WTC11 (cell line): ENCODE data around the gene TAS2R7. TPM values are rescaled to one million over a fixed set of nuclear protein-coding genes. Genes with fewer than 3 reads are reported as not detected.
A peak's percentile ranks its signal among the peaks of the same experiment; 100 is the strongest.

Source experiments
- ATAC-seq: fragments of 200-7000 bp; cut with Tn5 transposase; 2 replicates; pipeline ENCODE4 v1.10.0; 2021; ENCODE audit warnings: mild to moderate bottlenecking, moderate library complexity
- CTCF ChIA-PET: fragments of 300-600 bp; sonication (Branson Sonifier 250); formaldehyde crosslinking; loops from one replicate; lab custom pipeline; 2021; ENCODE audit warnings: antibody characterized with exemption; lab: Charles Lee
- POLR2A ChIA-PET: fragments of 350-600 bp; sonication (Branson Sonifier 250); formaldehyde crosslinking; loops from one replicate; lab custom pipeline; 2021; ENCODE audit warnings: antibody characterized with exemption; lab: Charles Lee
- DNase-seq: peaks from one replicate; pipeline ENCODE4 v3.0.0; 2021; ENCODE audit warnings: low spot score
- H3K27ac Mint-ChIP-seq: 2 replicates; pipeline ENCODE4 v1.8.0; 2021; ENCODE audit warnings: mixed read lengths
- H3K27me3 Mint-ChIP-seq: 2 replicates; pipeline ENCODE4 v1.8.0; 2021; ENCODE audit warnings: low read depth, mild to moderate bottlenecking, moderate library complexity, mixed read lengths
- H3K36me3 Mint-ChIP-seq: 2 replicates; pipeline ENCODE4 v1.8.0; 2021; ENCODE audit warnings: mixed read lengths
- H3K4me1 Mint-ChIP-seq: 2 replicates; pipeline ENCODE4 v1.8.0; 2022; ENCODE audit warnings: mixed read lengths
- H3K4me3 Mint-ChIP-seq: 2 replicates; pipeline ENCODE4 v1.8.0; 2021; ENCODE audit warnings: mild to moderate bottlenecking, moderate library complexity, mixed read lengths
- H3K9me3 Mint-ChIP-seq: 2 replicates; pipeline ENCODE4 v1.8.0; 2021; ENCODE audit warnings: mixed read lengths
- E2F4 ChIP-seq: sonication (generic); formaldehyde crosslinking; IDR thresholded peaks from 2 replicates; pipeline ENCODE4 v1.8.1; 2022; ENCODE audit warnings: low read depth, mild to moderate bottlenecking, moderate library complexity, missing genetic modification reagents, borderline replicate concordance
- ERG ChIP-seq: fragments of 250-450 bp; sonication (Bioruptor Pico); IDR thresholded peaks from 2 replicates; pipeline ENCODE4 v1.8.0; 2021; ENCODE audit warnings: mild to moderate bottlenecking
- ETV6 ChIP-seq: sonication (generic); formaldehyde crosslinking; IDR thresholded peaks from 2 replicates; pipeline ENCODE4 v1.8.1; 2022; ENCODE audit warnings: mild to moderate bottlenecking, missing genetic modification reagents
- IRF2 ChIP-seq: sonication (generic); formaldehyde crosslinking; IDR thresholded peaks from 2 replicates; pipeline ENCODE4 v1.8.0; 2022; ENCODE audit warnings: low read depth, missing genetic modification reagents, borderline replicate concordance
- JAZF1 ChIP-seq: fragments of 250-450 bp; sonication (Bioruptor Pico); IDR thresholded peaks from 2 replicates; pipeline ENCODE4 v1.9.0; 2021; ENCODE audit warnings: moderate library complexity, mild to moderate bottlenecking, inconsistent platforms
- KAT7 ChIP-seq: sonication (generic); formaldehyde crosslinking; IDR thresholded peaks from 2 replicates; pipeline ENCODE4 v1.8.1; 2023; ENCODE audit warnings: missing genetic modification reagents, mild to moderate bottlenecking, borderline replicate concordance
- MAX ChIP-seq: sonication (generic); formaldehyde crosslinking; IDR thresholded peaks from 2 replicates; pipeline ENCODE4 v1.8.0; 2022; ENCODE audit warnings: mild to moderate bottlenecking, missing genetic modification reagents
- NR2C2 ChIP-seq: sonication (generic); formaldehyde crosslinking; IDR thresholded peaks from 2 replicates; pipeline ENCODE4 v1.8.0; 2022; ENCODE audit warnings: mild to moderate bottlenecking, missing genetic modification reagents
- PRDM15 ChIP-seq: sonication (generic); formaldehyde crosslinking; IDR thresholded peaks from 2 replicates; pipeline ENCODE4 v1.8.0; 2022; ENCODE audit warnings: missing genetic modification reagents
- SP1 ChIP-seq: sonication (generic); formaldehyde crosslinking; conservative IDR thresholded peaks from 2 replicates; pipeline ENCODE4 v1.8.1; 2022; ENCODE audit warnings: missing genetic modification reagents
- ZNF232 ChIP-seq: sonication (generic); formaldehyde crosslinking; IDR thresholded peaks from 2 replicates; pipeline ENCODE4 v1.8.0; 2022; ENCODE audit warnings: mild to moderate bottlenecking, missing genetic modification reagents
- total RNA-seq: library from RNA; stranded (reverse); gene quantifications from 3 replicates; pipeline ENCODE4 v1.2.3, GENCODE V29; 2021
- TF ChIP-seq, protein P1 (sequence below): sonication (generic); formaldehyde crosslinking; IDR thresholded peaks from 2 replicates; pipeline ENCODE4 v1.8.1; 2023; ENCODE audit warnings: mild to moderate bottlenecking, missing genetic modification reagents, moderate library complexity
- TF ChIP-seq, protein P2 (sequence below): sonication (generic); formaldehyde crosslinking; conservative IDR thresholded peaks from 2 replicates; pipeline ENCODE4 v1.8.1; 2023; ENCODE audit warnings: mild to moderate bottlenecking, low read depth, missing genetic modification reagents, moderate library complexity
- TF ChIP-seq, protein P3 (sequence below): sonication (generic); formaldehyde crosslinking; IDR thresholded peaks from 2 replicates; pipeline ENCODE4 v1.8.1; 2022; ENCODE audit warnings: low read depth, missing genetic modification reagents, borderline replicate concordance
- TF ChIP-seq, protein P4 (sequence below): sonication (generic); formaldehyde crosslinking; IDR thresholded peaks from 2 replicates; pipeline ENCODE4 v1.8.1; 2022; ENCODE audit warnings: missing genetic modification reagents, borderline replicate concordance

Gene TAS2R7
- total RNA-seq, 1 experiment from 2014 or later, result not detected

DNA sequence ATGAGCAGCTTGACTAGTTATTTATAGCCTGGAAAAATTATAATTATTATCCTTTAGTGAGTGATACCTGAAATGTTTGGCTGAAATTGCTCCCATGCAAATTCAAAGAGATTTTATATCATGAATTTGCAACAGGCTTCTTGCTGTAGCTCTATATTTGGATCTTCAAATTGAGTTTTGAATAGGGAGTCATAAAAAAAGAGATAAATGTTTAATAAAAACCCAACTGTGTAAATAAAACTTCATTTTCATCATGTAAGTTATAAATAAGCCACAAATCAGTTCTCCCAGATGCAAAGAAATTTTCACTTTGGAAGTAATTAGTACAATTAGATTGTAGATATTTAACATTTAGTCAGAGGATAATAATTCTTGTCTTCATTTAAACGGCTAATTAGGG is 4.8 kb upstream of the TAS2R7 start, which contains the start of gene TAS2R8 (continued):
- TF ChIP-seq, protein P1, sequence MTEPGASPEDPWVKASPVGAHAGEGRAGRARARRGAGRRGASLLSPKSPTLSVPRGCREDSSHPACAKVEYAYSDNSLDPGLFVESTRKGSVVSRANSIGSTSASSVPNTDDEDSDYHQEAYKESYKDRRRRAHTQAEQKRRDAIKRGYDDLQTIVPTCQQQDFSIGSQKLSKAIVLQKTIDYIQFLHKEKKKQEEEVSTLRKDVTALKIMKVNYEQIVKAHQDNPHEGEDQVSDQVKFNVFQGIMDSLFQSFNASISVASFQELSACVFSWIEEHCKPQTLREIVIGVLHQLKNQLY (CRISPR knock-in tag), result no peak
- no peak for TF ChIP-seq JAZF1 (CRISPR knock-in tag)
- no peak for TF ChIP-seq MAX (CRISPR knock-in tag)

GRCh38 chr12:10801741-10802140 is 686 bp downstream of the TAS2R7 start:
- Mint-ChIP-seq H3K36me3 (no peaks in the 10 kb centered on the region), H3K9me3 (no peaks in the 10 kb centered on the region), H3K4me1 (peaks cover 28% of the 10 kb centered on the region), H3K4me3 (peak overlapping the region; percentile 6; the same call in 1 of the 2 replicates), H3K27me3 (peaks cover 7% of the 10 kb centered on the region), H3K27ac (peak overlapping the region; percentile 72)
- no peak for DNase-seq
- ChIA-PET POLR2A (no interaction called here), CTCF (no interaction called here)
- TF ChIP-seq SP1 (no peak), ERG (CRISPR knock-in tag) (no peak)
- peak; percentile 78 for ATAC-seq

DNA sequence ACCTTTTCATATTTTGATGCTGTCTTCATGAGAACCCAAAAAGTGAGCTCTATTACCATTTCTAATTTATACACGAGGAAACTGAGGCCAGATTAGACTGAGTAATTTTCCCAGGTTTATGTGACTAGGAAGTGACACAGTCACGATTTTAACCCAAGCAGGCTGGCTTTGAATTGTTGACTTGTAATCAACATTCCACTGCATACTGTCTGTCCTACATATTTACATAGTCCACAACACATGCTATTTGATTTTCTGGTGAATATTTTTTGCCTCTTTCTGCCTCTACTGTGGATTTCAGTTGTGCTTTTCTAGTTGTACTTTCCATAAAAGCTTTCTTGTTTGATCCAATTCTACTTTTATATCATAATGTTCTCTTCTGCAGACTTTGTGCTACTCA is 8.2 kb downstream of the TAS2R7 start:
- POLR2A ChIA-PET, result no interaction called here
- peaks cover 23% of the 10 kb centered on the region for H3K4me1 Mint-ChIP-seq
- no peak for DNase-seq
- H3K27ac Mint-ChIP-seq, result no peak overlapping the region
- peaks cover 17% of the 10 kb centered on the region for H3K9me3 Mint-ChIP-seq
- no peak for ATAC-seq
- H3K4me3 Mint-ChIP-seq, result no peak overlapping the region
- CTCF ChIA-PET, result no interaction called here
- H3K27me3 Mint-ChIP-seq, result no peaks in the 10 kb centered on the region
- peaks cover 4% of the 10 kb centered on the region for H3K36me3 Mint-ChIP-seq
- TF ChIP-seq ETV6 (CRISPR knock-in tag), result no peak
- no peak for TF ChIP-seq KAT7 (CRISPR knock-in tag)
- TF ChIP-seq, protein P2, sequence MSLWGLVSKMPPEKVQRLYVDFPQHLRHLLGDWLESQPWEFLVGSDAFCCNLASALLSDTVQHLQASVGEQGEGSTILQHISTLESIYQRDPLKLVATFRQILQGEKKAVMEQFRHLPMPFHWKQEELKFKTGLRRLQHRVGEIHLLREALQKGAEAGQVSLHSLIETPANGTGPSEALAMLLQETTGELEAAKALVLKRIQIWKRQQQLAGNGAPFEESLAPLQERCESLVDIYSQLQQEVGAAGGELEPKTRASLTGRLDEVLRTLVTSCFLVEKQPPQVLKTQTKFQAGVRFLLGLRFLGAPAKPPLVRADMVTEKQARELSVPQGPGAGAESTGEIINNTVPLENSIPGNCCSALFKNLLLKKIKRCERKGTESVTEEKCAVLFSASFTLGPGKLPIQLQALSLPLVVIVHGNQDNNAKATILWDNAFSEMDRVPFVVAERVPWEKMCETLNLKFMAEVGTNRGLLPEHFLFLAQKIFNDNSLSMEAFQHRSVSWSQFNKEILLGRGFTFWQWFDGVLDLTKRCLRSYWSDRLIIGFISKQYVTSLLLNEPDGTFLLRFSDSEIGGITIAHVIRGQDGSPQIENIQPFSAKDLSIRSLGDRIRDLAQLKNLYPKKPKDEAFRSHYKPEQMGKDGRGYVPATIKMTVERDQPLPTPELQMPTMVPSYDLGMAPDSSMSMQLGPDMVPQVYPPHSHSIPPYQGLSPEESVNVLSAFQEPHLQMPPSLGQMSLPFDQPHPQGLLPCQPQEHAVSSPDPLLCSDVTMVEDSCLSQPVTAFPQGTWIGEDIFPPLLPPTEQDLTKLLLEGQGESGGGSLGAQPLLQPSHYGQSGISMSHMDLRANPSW (CRISPR knock-in tag), result no peak
- TF ChIP-seq, protein P3, sequence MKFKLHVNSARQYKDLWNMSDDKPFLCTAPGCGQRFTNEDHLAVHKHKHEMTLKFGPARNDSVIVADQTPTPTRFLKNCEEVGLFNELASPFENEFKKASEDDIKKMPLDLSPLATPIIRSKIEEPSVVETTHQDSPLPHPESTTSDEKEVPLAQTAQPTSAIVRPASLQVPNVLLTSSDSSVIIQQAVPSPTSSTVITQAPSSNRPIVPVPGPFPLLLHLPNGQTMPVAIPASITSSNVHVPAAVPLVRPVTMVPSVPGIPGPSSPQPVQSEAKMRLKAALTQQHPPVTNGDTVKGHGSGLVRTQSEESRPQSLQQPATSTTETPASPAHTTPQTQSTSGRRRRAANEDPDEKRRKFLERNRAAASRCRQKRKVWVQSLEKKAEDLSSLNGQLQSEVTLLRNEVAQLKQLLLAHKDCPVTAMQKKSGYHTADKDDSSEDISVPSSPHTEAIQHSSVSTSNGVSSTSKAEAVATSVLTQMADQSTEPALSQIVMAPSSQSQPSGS (CRISPR knock-in tag), result no peak
- TF ChIP-seq NR2C2, result no peak
- TF ChIP-seq E2F4, result no peak
- no peak for TF ChIP-seq SP1
- TF ChIP-seq PRDM15 (CRISPR knock-in tag), result no peak
- TF ChIP-seq, protein P4, sequence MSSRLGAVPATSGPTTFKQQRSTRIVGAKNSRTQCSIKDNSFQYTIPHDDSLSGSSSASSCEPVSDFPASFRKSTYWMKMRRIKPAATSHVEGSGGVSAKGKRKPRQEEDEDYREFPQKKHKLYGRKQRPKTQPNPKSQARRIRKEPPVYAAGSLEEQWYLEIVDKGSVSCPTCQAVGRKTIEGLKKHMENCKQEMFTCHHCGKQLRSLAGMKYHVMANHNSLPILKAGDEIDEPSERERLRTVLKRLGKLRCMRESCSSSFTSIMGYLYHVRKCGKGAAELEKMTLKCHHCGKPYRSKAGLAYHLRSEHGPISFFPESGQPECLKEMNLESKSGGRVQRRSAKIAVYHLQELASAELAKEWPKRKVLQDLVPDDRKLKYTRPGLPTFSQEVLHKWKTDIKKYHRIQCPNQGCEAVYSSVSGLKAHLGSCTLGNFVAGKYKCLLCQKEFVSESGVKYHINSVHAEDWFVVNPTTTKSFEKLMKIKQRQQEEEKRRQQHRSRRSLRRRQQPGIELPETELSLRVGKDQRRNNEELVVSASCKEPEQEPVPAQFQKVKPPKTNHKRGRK (CRISPR knock-in tag), result no peak
- TF ChIP-seq ERG (CRISPR knock-in tag), result no peak
- no peak for TF ChIP-seq IRF2 (CRISPR knock-in tag)
- TF ChIP-seq ZNF232 (CRISPR knock-in tag), result no peak
